WTC11 (cell line): ENCODE data around the gene FBXL14. TPM values are rescaled to one million over a fixed set of nuclear protein-coding genes. Genes with fewer than 3 reads are reported as not detected.

Experiments used
- ATAC-seq: fragments of 200-7000 bp; cut with Tn5 transposase; 2 replicates; pipeline ENCODE4 v1.10.0; 2021; ENCODE audit warnings: mild to moderate bottlenecking, moderate library complexity
- CTCF ChIA-PET: fragments of 300-600 bp; sonication (Branson Sonifier 250); formaldehyde crosslinking; loops from one replicate; lab custom pipeline; 2021; ENCODE audit warnings: antibody characterized with exemption; lab: Charles Lee
- POLR2A ChIA-PET: fragments of 350-600 bp; sonication (Branson Sonifier 250); formaldehyde crosslinking; loops from one replicate; lab custom pipeline; 2021; ENCODE audit warnings: antibody characterized with exemption; lab: Charles Lee
- DNase-seq: peaks from one replicate; pipeline ENCODE4 v3.0.0; 2021; ENCODE audit warnings: low spot score
- H3K27ac Mint-ChIP-seq: 2 replicates; pipeline ENCODE4 v1.8.0; 2021; ENCODE audit warnings: mixed read lengths
- H3K27me3 Mint-ChIP-seq: 2 replicates; pipeline ENCODE4 v1.8.0; 2021; ENCODE audit warnings: low read depth, mild to moderate bottlenecking, moderate library complexity, mixed read lengths
- H3K36me3 Mint-ChIP-seq: 2 replicates; pipeline ENCODE4 v1.8.0; 2021; ENCODE audit warnings: mixed read lengths
- H3K4me1 Mint-ChIP-seq: 2 replicates; pipeline ENCODE4 v1.8.0; 2022; ENCODE audit warnings: mixed read lengths
- H3K4me3 Mint-ChIP-seq: 2 replicates; pipeline ENCODE4 v1.8.0; 2021; ENCODE audit warnings: mild to moderate bottlenecking, moderate library complexity, mixed read lengths
- H3K9me3 Mint-ChIP-seq: 2 replicates; pipeline ENCODE4 v1.8.0; 2021; ENCODE audit warnings: mixed read lengths
- AFF4 ChIP-seq: sonication (generic); formaldehyde crosslinking; IDR thresholded peaks from 2 replicates; pipeline ENCODE4 v1.8.1; 2023; ENCODE audit warnings: mild to moderate bottlenecking, missing genetic modification reagents, borderline replicate concordance
- ATF1 ChIP-seq: sonication (generic); formaldehyde crosslinking; IDR thresholded peaks from 2 replicates; pipeline ENCODE4 v1.8.1; 2023; ENCODE audit warnings: mild to moderate bottlenecking, moderate library complexity, missing genetic modification reagents
- CTCF ChIP-seq: fragments of 200-600 bp; IDR thresholded peaks from 2 replicates; pipeline ENCODE4 v1.8.0; 2022; ENCODE audit warnings: antibody characterized with exemption
- ELF4 ChIP-seq: sonication (generic); formaldehyde crosslinking; IDR thresholded peaks from 2 replicates; pipeline ENCODE4 v1.8.1; 2022; ENCODE audit warnings: low read depth, mild to moderate bottlenecking, moderate library complexity, missing genetic modification reagents
- GABPB1 ChIP-seq: sonication (generic); formaldehyde crosslinking; IDR thresholded peaks from 2 replicates; pipeline ENCODE4 v1.8.1; 2023; ENCODE audit warnings: mild to moderate bottlenecking, missing genetic modification reagents
- NFYB ChIP-seq: sonication (generic); formaldehyde crosslinking; conservative IDR thresholded peaks from 2 replicates; pipeline ENCODE4 v1.8.0; 2022; ENCODE audit warnings: low read depth, missing genetic modification reagents
- NR1H2 ChIP-seq: sonication (generic); formaldehyde crosslinking; IDR thresholded peaks from 2 replicates; pipeline ENCODE4 v1.9.0; 2021; ENCODE audit warnings: mild to moderate bottlenecking, moderate library complexity, missing genetic modification reagents
- PREB ChIP-seq: sonication (generic); formaldehyde crosslinking; IDR thresholded peaks from 2 replicates; pipeline ENCODE4 v1.8.1; 2022; ENCODE audit warnings: mild to moderate bottlenecking, missing genetic modification reagents, moderate library complexity, borderline replicate concordance
- SMAD3 ChIP-seq: sonication (generic); formaldehyde crosslinking; IDR thresholded peaks from 2 replicates; pipeline ENCODE4 v1.8.0; 2022; ENCODE audit warnings: missing genetic modification reagents, mild to moderate bottlenecking, borderline replicate concordance
- SMAD4 ChIP-seq: sonication (generic); formaldehyde crosslinking; IDR thresholded peaks from 2 replicates; pipeline ENCODE4 v1.8.0; 2022; ENCODE audit warnings: mild to moderate bottlenecking, missing genetic modification reagents
- SOX15 ChIP-seq: fragments of 250-450 bp; sonication (Bioruptor Pico); IDR thresholded peaks from 2 replicates; pipeline ENCODE4 v1.9.0; 2021; ENCODE audit warnings: mild to moderate bottlenecking
- ZNF232 ChIP-seq: sonication (generic); formaldehyde crosslinking; IDR thresholded peaks from 2 replicates; pipeline ENCODE4 v1.8.0; 2022; ENCODE audit warnings: mild to moderate bottlenecking, missing genetic modification reagents
- ZNF263 ChIP-seq: sonication (generic); formaldehyde crosslinking; IDR thresholded peaks from 2 replicates; pipeline ENCODE4 v1.8.1; 2022; ENCODE audit warnings: low read depth, mild to moderate bottlenecking, moderate library complexity, missing genetic modification reagents
- ZNF281 ChIP-seq: sonication (generic); formaldehyde crosslinking; IDR thresholded peaks from 2 replicates; pipeline ENCODE4 v1.8.0; 2023; ENCODE audit warnings: mild to moderate bottlenecking, missing genetic modification reagents
- ZNF416 ChIP-seq: fragments of 250-450 bp; sonication (Bioruptor Pico); IDR thresholded peaks from 2 replicates; pipeline ENCODE4 v1.9.0; 2021; ENCODE audit warnings: mild to moderate bottlenecking, inconsistent platforms
- ZNF671 ChIP-seq: fragments of 250-450 bp; sonication (Bioruptor Pico); IDR thresholded peaks from 2 replicates; pipeline ENCODE4 v1.8.0; 2021; ENCODE audit warnings: mild to moderate bottlenecking
- total RNA-seq: library from RNA; stranded (reverse); gene quantifications from 3 replicates; pipeline ENCODE4 v1.2.3, GENCODE V29; 2021
- TF ChIP-seq, protein P1 (sequence below): sonication (generic); formaldehyde crosslinking; IDR thresholded peaks from 2 replicates; pipeline ENCODE4 v1.8.1; 2023; ENCODE audit warnings: mild to moderate bottlenecking, moderate library complexity, missing genetic modification reagents

The FBXL14 gene
- total RNA-seq, 1 experiment from 2014 or later = 12.0 TPM

GRCh38 chr12:1634590-1635191, 40.3 kb upstream of the FBXL14 start:
- H3K27ac Mint-ChIP-seq = no peak overlapping the region
- DNase-seq = peak; percentile 83
- no peaks in the 10 kb centered on the region for H3K9me3 Mint-ChIP-seq
- POLR2A ChIA-PET = interaction anchor here (1.0 to 1.2 kb wide), 3 partner anchors 8 to 41 kb away, joined by 3 to 4 read pairs (median 4); no protein-coding TSS in a partner anchor
- CTCF ChIA-PET = interaction anchor here (0.6 to 3.6 kb wide), 41 partner anchors 9 to 1446 kb away, joined by 3 to 69 read pairs (median 5); partner anchors contain the start of genes ADIPOR2 and FBXL14
- H3K36me3 Mint-ChIP-seq = no peaks in the 10 kb centered on the region
- H3K27me3 Mint-ChIP-seq = peaks cover 48% of the 10 kb centered on the region
- peaks cover 34% of the 10 kb centered on the region for H3K4me1 Mint-ChIP-seq
- no peak overlapping the region for H3K4me3 Mint-ChIP-seq
- peak; percentile 94 for TF ChIP-seq ZNF263
- peak; percentile 41; the same call in 1 of the 2 replicates for TF ChIP-seq CTCF
- no peak for TF ChIP-seq SOX15 (CRISPR knock-in tag)
- ATAC-seq = peak; percentile 74

DNA sequence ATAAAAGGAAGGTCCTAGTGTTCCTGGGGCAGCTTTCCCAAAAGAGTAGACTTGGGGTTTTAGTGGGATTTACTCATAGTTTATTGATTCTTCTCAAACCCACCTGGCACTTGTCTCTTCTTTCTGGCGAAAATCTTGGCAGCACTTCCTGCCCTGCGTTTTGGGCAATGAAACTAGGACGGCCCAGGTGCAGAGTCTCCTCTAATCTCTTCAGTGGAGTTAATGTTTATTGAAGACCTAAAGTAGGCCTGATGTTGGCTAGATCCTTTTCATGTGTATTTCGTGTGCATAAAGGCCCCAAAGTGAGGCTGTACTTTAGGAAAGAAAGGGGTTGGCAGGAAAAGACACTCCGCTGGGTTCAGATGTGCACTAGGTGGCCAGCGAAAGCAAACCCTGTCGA, 39.8 kb upstream of the FBXL14 start:
- Mint-ChIP-seq H3K27ac (no peak overlapping the region), H3K27me3 (peaks cover 53% of the 10 kb centered on the region), H3K4me1 (peaks cover 37% of the 10 kb centered on the region), H3K4me3 (no peak overlapping the region), H3K9me3 (no peaks in the 10 kb centered on the region), H3K36me3 (no peaks in the 10 kb centered on the region)
- DNase-seq (no peak), ATAC-seq (no peak)
- POLR2A ChIA-PET = interaction anchor here (0.5 to 1.2 kb wide), 4 partner anchors 9 to 109 kb away, joined by 3 to 5 read pairs (median 4); no protein-coding TSS in a partner anchor
- CTCF ChIA-PET = interaction anchor here (0.6 to 3.6 kb wide), 40 partner anchors 9 to 1445 kb away, joined by 3 to 69 read pairs (median 5); partner anchors contain the start of genes ADIPOR2 and FBXL14
- no peak for TF ChIP-seq ZNF416 (CRISPR knock-in tag)
- TF ChIP-seq ELF4 (CRISPR knock-in tag) = no peak
- no peak for TF ChIP-seq ZNF671
- TF ChIP-seq SMAD4 = no peak
- no peak for TF ChIP-seq AFF4 (CRISPR knock-in tag)
- no peak for TF ChIP-seq ZNF232 (CRISPR knock-in tag)
- TF ChIP-seq ATF1 (CRISPR knock-in tag) = no peak
- TF ChIP-seq NR1H2 (CRISPR knock-in tag) = no peak
- TF ChIP-seq PREB = no peak
- TF ChIP-seq GABPB1 = no peak
- no peak for TF ChIP-seq SMAD3 (CRISPR knock-in tag)
- no peak for TF ChIP-seq NFYB (CRISPR knock-in tag)

DNA sequence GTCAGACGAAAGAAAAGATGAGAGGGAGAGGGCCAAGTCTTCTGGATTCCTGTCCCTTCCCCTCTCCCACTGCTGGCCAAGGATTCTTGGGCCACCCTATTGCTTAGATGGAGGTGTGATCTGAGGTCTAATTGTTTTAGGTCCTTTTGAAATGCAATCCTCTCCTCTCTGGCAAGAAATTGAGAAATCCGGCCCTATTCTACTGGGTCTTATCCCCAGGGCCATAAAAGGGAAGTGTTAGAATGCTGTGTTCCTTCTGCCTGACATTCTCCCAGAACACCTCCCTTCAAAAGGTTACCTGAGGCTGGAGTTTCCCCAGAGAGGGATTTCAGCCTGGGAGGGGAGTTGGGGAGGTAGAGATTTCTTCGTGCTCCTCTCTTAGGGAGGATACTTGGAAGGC, 39.1 kb upstream of the FBXL14 start:
- no peak overlapping the region for H3K27ac Mint-ChIP-seq
- H3K36me3 Mint-ChIP-seq = no peaks in the 10 kb centered on the region
- no peaks in the 10 kb centered on the region for H3K9me3 Mint-ChIP-seq
- no peak overlapping the region for H3K4me3 Mint-ChIP-seq
- H3K4me1 Mint-ChIP-seq = peaks cover 44% of the 10 kb centered on the region
- peaks cover 60% of the 10 kb centered on the region for H3K27me3 Mint-ChIP-seq
- CTCF ChIA-PET = interaction anchor here (1.4 to 3.6 kb wide), 8 partner anchors 8 to 515 kb away, joined by 3 to 41 read pairs (median 8); partner anchors contain the start of gene ADIPOR2
- POLR2A ChIA-PET = interaction anchor here (0.5 kb wide), 1 partner anchor 109 kb away, joined by 5 read pairs; no protein-coding TSS in a partner anchor
- ATAC-seq (no peak), DNase-seq (no peak)
- TF ChIP-seq, protein P1, sequence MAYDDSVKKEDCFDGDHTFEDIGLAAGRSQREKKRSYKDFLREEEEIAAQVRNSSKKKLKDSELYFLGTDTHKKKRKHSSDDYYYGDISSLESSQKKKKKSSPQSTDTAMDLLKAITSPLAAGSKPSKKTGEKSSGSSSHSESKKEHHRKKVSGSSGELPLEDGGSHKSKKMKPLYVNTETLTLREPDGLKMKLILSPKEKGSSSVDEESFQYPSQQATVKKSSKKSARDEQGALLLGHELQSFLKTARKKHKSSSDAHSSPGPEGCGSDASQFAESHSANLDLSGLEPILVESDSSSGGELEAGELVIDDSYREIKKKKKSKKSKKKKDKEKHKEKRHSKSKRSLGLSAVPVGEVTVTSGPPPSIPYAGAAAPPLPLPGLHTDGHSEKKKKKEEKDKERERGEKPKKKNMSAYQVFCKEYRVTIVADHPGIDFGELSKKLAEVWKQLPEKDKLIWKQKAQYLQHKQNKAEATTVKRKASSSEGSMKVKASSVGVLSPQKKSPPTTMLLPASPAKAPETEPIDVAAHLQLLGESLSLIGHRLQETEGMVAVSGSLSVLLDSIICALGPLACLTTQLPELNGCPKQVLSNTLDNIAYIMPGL (CRISPR knock-in tag) = no peak
- TF ChIP-seq ZNF281 (no peak), SOX15 (CRISPR knock-in tag) (no peak)
